Stimulated activated CD8-positive, alpha-beta memory T cell treated with anti-CD3 and anti-CD28 coated beads, Interleukin-12 subunit alpha, Interleukin-12 subunit beta, amount 100 ng/mL, for 24 hours (primary cell): ENCODE results near the gene MFRP.

Experiments
- DNase-seq: peaks from one replicate; pipeline ENCODE4 v3.0.0-alpha.2; 2020; ENCODE audit errors: extremely low read depth

MFRP gene

GRCh38 chr11:119295178-119295577 is 51.3 kb downstream of the MFRP start:
- DNase-seq, result no peak

- no peak for DNase-seq
Measured at GRCh38 chr11:119293461-119293860, 53.0 kb downstream of the MFRP start.

- DNase-seq, result no peak
Measured at GRCh38 chr11:119290894-119291497, 55.5 kb downstream of the MFRP start.
